Lower leg skin (tissue), 4 donors: ENCODE measurements around the gene EIF2S2. TPM values are rescaled to one million over a fixed set of nuclear protein-coding genes. Genes with fewer than 3 reads are reported as not detected.

Experiments used
- DNase-seq, 2 donors: peaks; one replicate each; pipeline ENCODE4 v3.0.0-alpha.2; 2019; ENCODE audit warnings: low spot score in 2 of 2
- H3K4me3 ChIP-seq: fragments of 200-600 bp; sonication (generic); 2 replicates; pipeline ENCODE4 v1.5.1; 2017; ENCODE audit warnings: mild to moderate bottlenecking, low read depth; ENCODE audit not compliant: poor library complexity, severe bottlenecking
- POLR2A ChIP-seq, 2 donors: fragments of 450-650 bp; IDR thresholded peaks; one replicate each; pipeline ENCODE4 v1.6.1; 2016 to 2017; ENCODE audit warnings: antibody characterized with exemption in 2 of 2, mild to moderate bottlenecking in 1 of 2, moderate library complexity in 1 of 2
- WGBS, 2 donors: methylation state at CpG; one replicate each; pipeline ENCODE4 v1.1.5; 2018; 5-methylcytosine and 5-hydroxymethylcytosine counted together
- intact Hi-C: fragments of 100-400 bp; cut with DNase I; formaldehyde crosslinking; loops from one replicate; pipeline ENCODE4 v1.15.0; 2023; ENCODE audit warnings: low total_unique reads
- total RNA-seq, 4 donors: library from RNA; depleted of rRNA; stranded (reverse); fragments of >200 nt; gene quantifications; one replicate each; pipeline ENCODE4 v1.1.0, GENCODE V29; 2016
- TF ChIP-seq, protein P1 (sequence below), 3 donors: fragments of 450-650 bp; IDR thresholded peaks; one replicate each; pipeline ENCODE4 v1.5.1; 2016; ENCODE audit warnings: antibody characterized with exemption in 3 of 3, mild to moderate bottlenecking in 3 of 3, moderate library complexity in 2 of 3

EIF2S2 gene
- total RNA-seq, 4 donors from 2014 or later = 28.7 to 46.9 (median 41.7) TPM

DNA sequence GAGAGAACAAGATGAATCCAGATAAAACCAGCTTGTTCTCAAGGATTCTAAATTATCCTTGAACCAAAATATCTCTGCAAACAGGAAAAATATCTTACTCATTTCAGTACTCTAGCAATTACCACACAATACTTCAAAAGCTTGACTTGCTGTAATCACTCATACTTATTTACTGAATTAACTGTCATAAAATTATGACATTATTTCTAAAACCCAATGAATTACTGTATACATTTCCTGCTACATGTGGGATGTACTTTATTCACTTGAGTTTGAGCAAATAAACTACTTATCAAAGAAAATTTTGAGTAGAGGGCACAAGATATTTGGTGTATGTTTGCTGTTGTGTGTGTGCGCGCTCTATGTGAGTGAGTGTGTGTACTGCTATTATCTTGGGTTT lies 9.7 kb downstream of the EIF2S2 start:
- TF ChIP-seq, protein P1, sequence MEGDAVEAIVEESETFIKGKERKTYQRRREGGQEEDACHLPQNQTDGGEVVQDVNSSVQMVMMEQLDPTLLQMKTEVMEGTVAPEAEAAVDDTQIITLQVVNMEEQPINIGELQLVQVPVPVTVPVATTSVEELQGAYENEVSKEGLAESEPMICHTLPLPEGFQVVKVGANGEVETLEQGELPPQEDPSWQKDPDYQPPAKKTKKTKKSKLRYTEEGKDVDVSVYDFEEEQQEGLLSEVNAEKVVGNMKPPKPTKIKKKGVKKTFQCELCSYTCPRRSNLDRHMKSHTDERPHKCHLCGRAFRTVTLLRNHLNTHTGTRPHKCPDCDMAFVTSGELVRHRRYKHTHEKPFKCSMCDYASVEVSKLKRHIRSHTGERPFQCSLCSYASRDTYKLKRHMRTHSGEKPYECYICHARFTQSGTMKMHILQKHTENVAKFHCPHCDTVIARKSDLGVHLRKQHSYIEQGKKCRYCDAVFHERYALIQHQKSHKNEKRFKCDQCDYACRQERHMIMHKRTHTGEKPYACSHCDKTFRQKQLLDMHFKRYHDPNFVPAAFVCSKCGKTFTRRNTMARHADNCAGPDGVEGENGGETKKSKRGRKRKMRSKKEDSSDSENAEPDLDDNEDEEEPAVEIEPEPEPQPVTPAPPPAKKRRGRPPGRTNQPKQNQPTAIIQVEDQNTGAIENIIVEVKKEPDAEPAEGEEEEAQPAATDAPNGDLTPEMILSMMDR (IDR thresholded peaks at IDR 0.05) = no peak
- no peak for TF ChIP-seq POLR2A (IDR thresholded peaks at IDR 0.05)
- WGBS, 2 donors = 93 to 98% methylated on average over 2 of the region's 2 CpGs
- no peak for DNase-seq
- intact Hi-C loops = no loop called here
- H3K4me3 ChIP-seq = no peak overlapping the region

DNA sequence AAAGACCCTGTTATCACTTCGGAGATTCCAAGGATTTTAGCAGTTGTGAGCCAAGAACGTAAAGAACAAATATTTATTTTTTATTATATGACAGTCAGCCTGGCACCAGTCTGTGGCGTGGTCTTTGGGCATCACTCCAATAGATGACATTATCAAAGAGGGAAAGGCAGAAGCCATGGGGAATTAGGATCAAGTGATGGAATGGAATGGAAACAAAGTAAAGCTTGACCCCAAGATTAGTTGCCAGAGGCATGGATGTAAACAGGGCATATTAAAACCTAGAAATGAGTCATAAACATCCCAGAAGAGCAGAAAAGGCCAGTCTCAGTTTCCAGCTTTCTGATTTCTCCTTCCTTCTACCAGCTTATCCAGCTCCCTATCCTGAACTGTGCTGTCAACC lies 11.5 kb downstream of the EIF2S2 start:
- WGBS, 2 donors = 70 to 79% methylated on average over 3 of the region's 3 CpGs
- intact Hi-C loops = no loop called here
- no peak for DNase-seq
- no peak overlapping the region for H3K4me3 ChIP-seq
- TF ChIP-seq, protein P1 (IDR thresholded peaks at IDR 0.05) = no peak
- TF ChIP-seq POLR2A (IDR thresholded peaks at IDR 0.05) = no peak

DNA sequence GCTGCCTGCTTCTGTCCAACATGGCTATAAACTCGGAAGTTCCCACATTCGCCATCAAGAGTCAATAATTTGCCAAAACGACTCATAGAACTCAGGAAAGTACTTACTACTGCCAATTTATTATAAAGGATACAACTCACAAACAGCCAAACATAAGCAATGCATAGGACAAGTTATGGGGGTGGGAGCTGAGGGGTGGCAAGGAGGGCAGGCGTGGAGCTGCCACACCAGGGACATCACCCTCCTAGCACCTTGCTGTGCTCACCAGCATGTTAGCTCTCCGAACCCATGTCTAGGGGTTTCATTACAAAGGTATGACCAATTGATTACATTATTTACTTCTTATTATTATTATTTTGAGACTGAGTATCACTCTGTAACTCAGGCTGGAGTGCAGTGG lies 12.4 kb downstream of the EIF2S2 start:
- H3K4me3 ChIP-seq = no peak overlapping the region
- DNase-seq = no peak
- intact Hi-C loops = no loop called here
- 82 to 83% methylated on average over 5 of the region's 5 CpGs for WGBS, 2 donors
- TF ChIP-seq POLR2A (IDR thresholded peaks at IDR 0.05) = no peak
- TF ChIP-seq, protein P1 (IDR thresholded peaks at IDR 0.05) = no peak

GRCh38 chr20:34098570-34098969 lies 13.5 kb downstream of the EIF2S2 start:
- no peak for DNase-seq
- 67 to 70% methylated on average over 3 of the region's 3 CpGs for WGBS, 2 donors

DNA sequence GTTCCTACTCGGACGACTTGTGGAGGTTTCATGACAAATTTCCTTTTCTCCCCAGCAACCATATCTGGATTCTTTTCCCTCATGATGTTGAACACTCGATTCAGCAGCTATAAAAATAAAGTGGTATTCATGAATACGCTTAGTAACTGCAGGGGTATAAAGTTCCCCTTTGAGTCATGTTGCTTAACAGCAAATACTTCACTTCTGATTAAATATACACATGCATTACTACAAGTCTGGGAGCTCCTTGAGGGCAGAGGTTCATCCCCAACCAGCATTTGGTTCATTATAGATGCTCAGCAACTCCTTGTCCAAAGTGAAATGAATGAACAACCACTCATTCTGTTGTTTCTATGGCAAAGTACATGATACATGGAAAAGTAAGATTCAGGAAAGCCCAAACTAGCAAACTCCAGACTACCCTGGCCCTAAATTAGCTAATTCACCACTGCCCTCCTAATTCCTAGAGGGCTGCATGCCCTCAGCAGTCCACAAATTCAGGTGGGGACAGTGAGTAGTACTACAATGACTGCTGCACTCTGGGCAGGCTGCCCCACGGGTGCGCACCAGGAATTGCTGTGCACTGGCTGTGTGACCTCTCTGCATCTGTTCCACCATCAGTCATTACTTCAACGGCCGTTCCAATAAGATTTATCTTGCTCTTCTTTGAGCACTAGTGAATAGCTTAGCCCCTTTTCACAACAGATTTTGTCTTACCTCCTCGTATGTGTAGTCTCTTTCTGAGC lies 15.2 kb downstream of the EIF2S2 start:
- TF ChIP-seq, protein P1 (IDR thresholded peaks at IDR 0.05) = no peak
- TF ChIP-seq POLR2A (IDR thresholded peaks at IDR 0.05) = no peak
- H3K4me3 ChIP-seq = no peak overlapping the region
- DNase-seq = no peak
- 86% methylated on average over 9 of the region's 9 CpGs for WGBS, 2 donors
- intact Hi-C loops = no loop called here

More at GRCh38 chr20:34098570-34098969, 13.5 kb downstream of the EIF2S2 start:
- TF ChIP-seq POLR2A (IDR thresholded peaks at IDR 0.05) = no peak
- TF ChIP-seq, protein P1 (IDR thresholded peaks at IDR 0.05) = no peak
- no peak overlapping the region for H3K4me3 ChIP-seq
- intact Hi-C loops = no loop called here

GRCh38 chr20:34095825-34096224 lies 16.2 kb downstream of the EIF2S2 start:
- intact Hi-C loops = no loop called here
- H3K4me3 ChIP-seq = no peak overlapping the region
- no peak for DNase-seq
- no peak for TF ChIP-seq POLR2A (IDR thresholded peaks at IDR 0.05)
- TF ChIP-seq, protein P1 (IDR thresholded peaks at IDR 0.05) = no peak
